OCI-LY3 (cell line): ENCODE data around the gene RUFY1.
"Not testable (repeated sequence)": the region's sequence is repeated elsewhere in the genome, so short reads cannot be mapped to it uniquely, and the experiment has no call there.

Experiments
- EZH2phosphoT487 ChIP-seq: fragments of 200-600 bp; shearing (Covaris generic); IDR thresholded peaks from 2 replicates; pipeline ENCODE4 v1.6.1; 2018; ENCODE audit warnings: antibody characterized with exemption, mixed run types, low read depth
- TF ChIP-seq, protein P1 (sequence below): fragments of 200-600, 300-600 bp; sonication (generic); IDR thresholded peaks from 2 replicates; pipeline ENCODE4 v1.5.1; 2014; ENCODE audit warnings: antibody characterized with exemption, low read length, low read depth

DNA sequence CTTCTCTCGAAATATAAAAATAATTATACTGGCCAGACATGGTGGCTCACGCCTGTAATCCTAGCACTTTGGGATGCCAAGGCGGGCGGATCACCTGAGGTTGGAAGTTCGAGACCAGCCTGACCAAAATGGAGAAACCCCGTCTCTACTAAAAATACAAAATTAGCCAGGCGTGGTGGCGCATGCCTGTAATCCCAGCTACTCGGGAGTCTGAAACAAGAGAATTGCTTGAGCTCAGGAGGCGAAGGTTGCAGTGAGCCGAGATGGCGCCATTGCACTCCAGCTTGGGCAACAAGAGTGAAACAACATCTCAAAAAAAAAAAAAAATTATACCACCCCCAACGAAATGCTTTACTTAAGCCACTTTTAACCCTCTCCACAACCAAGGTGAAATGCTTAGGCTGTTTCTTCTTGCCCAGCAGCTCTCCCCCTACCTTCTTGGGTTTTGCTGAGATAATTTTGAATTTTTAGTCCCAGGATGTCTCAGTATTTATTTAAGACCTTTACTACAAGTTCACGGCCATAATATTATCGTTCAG is 8.0 kb downstream of the RUFY1 start:
- TF ChIP-seq, protein P1, sequence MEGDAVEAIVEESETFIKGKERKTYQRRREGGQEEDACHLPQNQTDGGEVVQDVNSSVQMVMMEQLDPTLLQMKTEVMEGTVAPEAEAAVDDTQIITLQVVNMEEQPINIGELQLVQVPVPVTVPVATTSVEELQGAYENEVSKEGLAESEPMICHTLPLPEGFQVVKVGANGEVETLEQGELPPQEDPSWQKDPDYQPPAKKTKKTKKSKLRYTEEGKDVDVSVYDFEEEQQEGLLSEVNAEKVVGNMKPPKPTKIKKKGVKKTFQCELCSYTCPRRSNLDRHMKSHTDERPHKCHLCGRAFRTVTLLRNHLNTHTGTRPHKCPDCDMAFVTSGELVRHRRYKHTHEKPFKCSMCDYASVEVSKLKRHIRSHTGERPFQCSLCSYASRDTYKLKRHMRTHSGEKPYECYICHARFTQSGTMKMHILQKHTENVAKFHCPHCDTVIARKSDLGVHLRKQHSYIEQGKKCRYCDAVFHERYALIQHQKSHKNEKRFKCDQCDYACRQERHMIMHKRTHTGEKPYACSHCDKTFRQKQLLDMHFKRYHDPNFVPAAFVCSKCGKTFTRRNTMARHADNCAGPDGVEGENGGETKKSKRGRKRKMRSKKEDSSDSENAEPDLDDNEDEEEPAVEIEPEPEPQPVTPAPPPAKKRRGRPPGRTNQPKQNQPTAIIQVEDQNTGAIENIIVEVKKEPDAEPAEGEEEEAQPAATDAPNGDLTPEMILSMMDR, result not testable (repeated sequence)
- TF ChIP-seq EZH2phosphoT487, result not testable (repeated sequence)
